Gastroesophageal sphincter (tissue), 4 donors: ENCODE data around the gene CCDC150. TPM values are rescaled to one million over a fixed set of nuclear protein-coding genes. Genes with fewer than 3 reads are reported as not detected.

Source experiments
- ATAC-seq: fragments of 150-250 bp; one replicate; pipeline ENCODE4 v1.9.1; 2016; ENCODE audit warnings: mild to moderate bottlenecking, moderate library complexity
- H3K27ac ChIP-seq, 4 donors: fragments of 200-600 bp; sonication (generic) in 3 of 4; 1 replicate in 3 of 4; 2 replicates in 1 of 4; pipeline ENCODE4 v1.5.1; 2016 to 2019
- H3K27me3 ChIP-seq: fragments of 200-600 bp; sonication (generic); one replicate; pipeline ENCODE4 v1.5.1; 2019
- H3K36me3 ChIP-seq, 2 donors: fragments of 200-600 bp; sonication (generic); one replicate each; pipeline ENCODE4 v1.5.1; 2019; ENCODE audit warnings: control low read depth in 1 of 2
- H3K4me1 ChIP-seq, 3 donors: fragments of 200-600 bp; sonication (generic); 1 replicate in 2 of 3; 2 replicates in 1 of 3; pipeline ENCODE4 v1.5.1; 2016 to 2019; ENCODE audit warnings: control low read depth in 2 of 3
- H3K4me3 ChIP-seq, 2 donors: fragments of 200-600 bp; sonication (generic); one replicate each; pipeline ENCODE4 v1.5.1; 2019; ENCODE audit warnings: mild to moderate bottlenecking in 1 of 2, moderate library complexity in 1 of 2
- H3K9me3 ChIP-seq, 3 donors: fragments of 200-600 bp; sonication (generic); one replicate each; pipeline ENCODE4 v1.5.1; 2017 to 2019; ENCODE audit warnings: control low read depth in 2 of 3
- EP300 ChIP-seq: sonication (generic); formaldehyde crosslinking; IDR thresholded peaks from one replicate; pipeline ENCODE4 v1.6.1; 2017; ENCODE audit warnings: antibody characterized with exemption, mild to moderate bottlenecking
- POLR2A ChIP-seq, 2 donors: fragments of 450-650 bp; IDR thresholded peaks; one replicate each; pipeline ENCODE4 v1.6.1; 2017; ENCODE audit warnings: antibody characterized with exemption in 2 of 2, mild to moderate bottlenecking in 2 of 2, moderate library complexity in 1 of 2
- POLR2AphosphoS5 ChIP-seq: sonication (generic); formaldehyde crosslinking; IDR thresholded peaks from one replicate; pipeline ENCODE4 v1.6.1; 2017; ENCODE audit warnings: antibody characterized with exemption
- WGBS, 2 donors: methylation state at CpG; one replicate each; pipeline ENCODE4 v1.1.5; 2018; ENCODE audit warnings: low coverage in 1 of 2; 5-methylcytosine and 5-hydroxymethylcytosine counted together
- total RNA-seq, 4 donors: library from RNA; depleted of rRNA; stranded (reverse); fragments of >200 nt; gene quantifications; one replicate each; pipeline ENCODE4 v1.1.0, GENCODE V29; 2016
- TF ChIP-seq, protein P1 (sequence below), 4 experiments: fragments of 200-600 bp in 2 of 4; fragments of 450-650 bp in 2 of 4; sonication (generic) in 1 of 4; IDR thresholded peaks; one replicate each; pipeline ENCODE4 v1.5.1; 2017 to 2019; ENCODE audit warnings: antibody characterized with exemption in 4 of 4, mild to moderate bottlenecking in 2 of 4, moderate library complexity in 2 of 4

The CCDC150 gene
- total RNA-seq, 4 donors from 2014 or later = 1.0 to 2.6 TPM; not detected in 2

DNA sequence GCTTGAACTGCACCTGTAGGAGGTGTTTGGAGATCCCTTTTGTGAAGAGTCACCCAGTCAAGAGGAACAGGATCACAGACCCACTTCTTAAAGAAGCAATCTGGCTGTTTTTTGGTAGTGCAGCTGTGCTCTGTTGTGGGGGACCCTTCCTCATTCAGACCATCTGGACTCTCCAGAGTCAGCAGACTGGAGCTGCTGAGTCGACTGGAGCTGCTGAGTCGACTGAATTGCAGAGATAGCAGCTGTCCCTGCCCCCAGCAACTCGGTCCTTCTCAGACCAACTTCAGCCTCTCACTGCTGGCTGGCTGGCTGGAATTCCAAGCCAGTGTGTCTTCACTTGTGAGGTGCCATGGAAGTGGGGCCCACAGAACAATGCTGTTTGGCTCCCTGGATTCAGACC is 103.2 kb downstream of the CCDC150 start:
- no peak overlapping the region for H3K4me3 ChIP-seq
- TF ChIP-seq EP300 (no peak), POLR2AphosphoS5 (no peak), POLR2A (IDR thresholded peaks at IDR 0.05) (no peak)
- TF ChIP-seq, protein P1, sequence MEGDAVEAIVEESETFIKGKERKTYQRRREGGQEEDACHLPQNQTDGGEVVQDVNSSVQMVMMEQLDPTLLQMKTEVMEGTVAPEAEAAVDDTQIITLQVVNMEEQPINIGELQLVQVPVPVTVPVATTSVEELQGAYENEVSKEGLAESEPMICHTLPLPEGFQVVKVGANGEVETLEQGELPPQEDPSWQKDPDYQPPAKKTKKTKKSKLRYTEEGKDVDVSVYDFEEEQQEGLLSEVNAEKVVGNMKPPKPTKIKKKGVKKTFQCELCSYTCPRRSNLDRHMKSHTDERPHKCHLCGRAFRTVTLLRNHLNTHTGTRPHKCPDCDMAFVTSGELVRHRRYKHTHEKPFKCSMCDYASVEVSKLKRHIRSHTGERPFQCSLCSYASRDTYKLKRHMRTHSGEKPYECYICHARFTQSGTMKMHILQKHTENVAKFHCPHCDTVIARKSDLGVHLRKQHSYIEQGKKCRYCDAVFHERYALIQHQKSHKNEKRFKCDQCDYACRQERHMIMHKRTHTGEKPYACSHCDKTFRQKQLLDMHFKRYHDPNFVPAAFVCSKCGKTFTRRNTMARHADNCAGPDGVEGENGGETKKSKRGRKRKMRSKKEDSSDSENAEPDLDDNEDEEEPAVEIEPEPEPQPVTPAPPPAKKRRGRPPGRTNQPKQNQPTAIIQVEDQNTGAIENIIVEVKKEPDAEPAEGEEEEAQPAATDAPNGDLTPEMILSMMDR (IDR thresholded peaks at IDR 0.05) = no peak
- no peak overlapping the region for H3K27ac ChIP-seq
- H3K36me3 ChIP-seq = no peaks in the 10 kb centered on the region
- ATAC-seq = no peak
- H3K4me1 ChIP-seq = no peaks in the 10 kb centered on the region
- no peaks in the 10 kb centered on the region for H3K27me3 ChIP-seq
- WGBS, 2 donors = 60% methylated on average over 1 of the region's 3 CpGs; no CpG with 5 or more reads in 1 of the 2 donors
- H3K9me3 ChIP-seq = peaks cover 0 to 9% (median 0%) of the 10 kb centered on the region in 3 donors

DNA sequence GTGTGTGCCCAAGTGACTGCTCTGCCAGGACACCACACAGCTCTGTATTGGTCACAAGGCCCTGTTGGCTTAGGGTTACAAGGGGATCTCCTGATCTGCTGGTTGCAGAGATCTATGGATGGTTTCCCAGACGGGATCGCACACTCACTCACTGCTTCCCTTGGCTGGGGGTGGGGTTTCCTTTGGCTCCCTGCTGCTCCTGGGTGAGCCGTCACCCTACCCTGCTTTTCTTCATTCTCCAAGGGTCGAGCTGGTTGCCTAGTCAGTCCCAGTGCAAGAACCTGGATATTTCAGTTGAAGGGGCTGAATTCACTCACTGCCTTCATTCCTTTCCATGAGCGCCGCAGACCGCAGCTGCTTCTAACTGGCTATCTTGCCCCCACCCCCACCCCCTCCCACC is 103.7 kb downstream of the CCDC150 start:
- 60 to 85% methylated on average over 1 to 4 of the region's 7 CpGs for WGBS, 2 donors
- Histone ChIP-seq H3K4me1 (no peaks in the 10 kb centered on the region), H3K27me3 (no peaks in the 10 kb centered on the region), H3K4me3 (no peak overlapping the region), H3K9me3 (peaks cover 0 to 9% (median 0%) of the 10 kb centered on the region in 3 donors), H3K27ac (no peak overlapping the region), H3K36me3 (no peaks in the 10 kb centered on the region)
- TF ChIP-seq POLR2A (IDR thresholded peaks at IDR 0.05) (no peak), POLR2AphosphoS5 (no peak), EP300 (no peak)
- TF ChIP-seq, protein P1 (IDR thresholded peaks at IDR 0.05) = no peak
- no peak for ATAC-seq

DNA sequence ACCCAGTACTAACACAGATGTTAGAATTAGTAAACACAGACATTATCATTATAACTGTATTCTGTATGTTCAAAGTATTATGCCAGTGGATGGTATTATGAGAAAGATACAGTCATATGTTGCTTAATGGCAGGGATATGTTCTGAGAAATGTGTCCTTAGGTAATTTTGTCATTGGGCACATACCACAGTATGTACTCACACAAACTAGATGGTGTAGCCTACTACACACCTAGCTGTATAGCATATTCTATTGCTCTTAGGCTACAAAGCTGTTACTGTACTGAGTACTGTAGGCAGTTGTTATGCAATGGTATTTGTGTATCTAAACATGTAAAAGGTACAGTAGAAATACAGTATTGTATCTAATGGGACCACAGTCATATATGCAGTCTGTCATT is 106.2 kb downstream of the CCDC150 start:
- ATAC-seq = no peak
- TF ChIP-seq EP300 = no peak
- TF ChIP-seq POLR2A (IDR thresholded peaks at IDR 0.05) = no peak
- TF ChIP-seq, protein P1 (IDR thresholded peaks at IDR 0.05) = no peak
- TF ChIP-seq POLR2AphosphoS5 = no peak
- no peaks in the 10 kb centered on the region for H3K27me3 ChIP-seq
- H3K4me1 ChIP-seq = no peaks in the 10 kb centered on the region
- no peaks in the 10 kb centered on the region for H3K9me3 ChIP-seq
- no peaks in the 10 kb centered on the region for H3K36me3 ChIP-seq
- no peak overlapping the region for H3K27ac ChIP-seq
- no peak overlapping the region for H3K4me3 ChIP-seq

- TF ChIP-seq, protein P1 (IDR thresholded peaks at IDR 0.05) = no peak
- no peak for TF ChIP-seq EP300
- no peak for TF ChIP-seq POLR2AphosphoS5
- no peak for TF ChIP-seq POLR2A (IDR thresholded peaks at IDR 0.05)
- Histone ChIP-seq H3K4me3 (no peak overlapping the region), H3K4me1 (no peaks in the 10 kb centered on the region), H3K36me3 (no peaks in the 10 kb centered on the region), H3K27ac (no peak overlapping the region), H3K27me3 (no peaks in the 10 kb centered on the region), H3K9me3 (no peaks in the 10 kb centered on the region)
- no peak for ATAC-seq
- 93 to 95% methylated on average over 1 of the region's 1 CpG for WGBS, 2 donors
These were observed 107.9 kb downstream of the CCDC150 start for GRCh38 chr2:196747400-196747799.

DNA sequence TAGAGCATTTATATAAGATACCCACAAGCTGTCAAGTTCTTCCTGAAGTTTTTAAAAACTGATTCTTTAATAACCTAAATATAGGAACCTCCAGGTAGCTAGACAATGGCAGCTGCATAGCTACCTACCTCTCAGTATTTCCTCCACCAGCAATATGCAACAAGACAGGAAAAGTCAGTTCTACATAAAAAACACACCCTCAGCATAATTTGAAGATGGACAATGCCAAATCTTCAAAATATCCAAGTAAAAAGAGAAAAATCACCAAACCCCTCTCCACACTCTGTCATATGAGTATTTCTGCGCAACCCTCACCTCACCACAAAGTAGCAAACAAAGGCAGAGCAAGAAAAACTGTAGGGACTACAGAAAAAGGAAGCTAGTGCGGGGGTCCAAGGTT is 108.6 kb downstream of the CCDC150 start:
- H3K27ac ChIP-seq = no peak overlapping the region
- no peak overlapping the region for H3K4me3 ChIP-seq
- TF ChIP-seq POLR2A (IDR thresholded peaks at IDR 0.05) (no peak), POLR2AphosphoS5 (no peak), EP300 (no peak)
- TF ChIP-seq, protein P1 (IDR thresholded peaks at IDR 0.05) = no peak
- H3K27me3 ChIP-seq = no peaks in the 10 kb centered on the region
- H3K36me3 ChIP-seq = no peaks in the 10 kb centered on the region
- H3K4me1 ChIP-seq = no peaks in the 10 kb centered on the region
- ATAC-seq = no peak
- WGBS, 2 donors = 100% methylated on average over 2 of the region's 2 CpGs
- H3K9me3 ChIP-seq = peaks cover 0 to under 1% (median 0%) of the 10 kb centered on the region in 3 donors
